Measurements from ENCODE around the gene HTT. TPM values are rescaled to one million over a fixed set of nuclear protein-coding genes. Genes with fewer than 3 reads are reported as not detected.

HTT gene
- total and polyA plus RNA-seq, 2 of the 8 experiments (the other 6 are each of a cell fraction or from before 2014, with no cell fraction given): 24.0 to 71.0 TPM

DNA sequence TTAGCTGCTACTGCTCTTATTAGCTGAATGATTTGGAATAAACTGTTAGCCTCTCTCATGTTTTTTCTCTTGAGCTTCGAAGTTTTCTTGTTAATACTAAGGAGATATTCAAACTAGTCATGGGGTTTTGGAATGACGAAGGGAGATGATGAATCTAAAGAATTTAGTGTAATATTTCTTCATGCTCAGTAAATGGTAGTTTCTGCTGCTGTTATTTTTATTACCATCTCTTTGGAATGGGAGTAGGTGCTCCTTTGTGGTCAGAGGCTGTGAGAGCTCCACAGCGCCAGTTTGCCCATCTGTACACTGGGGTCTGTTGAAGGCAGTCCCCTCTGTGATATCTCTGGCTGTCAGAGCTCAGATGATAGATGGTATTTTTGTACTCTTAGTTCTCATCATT lies 33.7 kb downstream of the HTT start:
- Histone ChIP-seq H3K9ac (replicated peaks in 1 of 4; ENCODE audit: extremely low read depth in 1 of 4, low read depth in 3 of 4, low read length in 3 of 4) (no peak overlapping the region), H3K36me3 (ENCODE audit: control insufficient read depth in 2 of 4, insufficient read depth in 4 of 4, low read length in 3 of 4) (peaks cover 19 to 48% (median 34%) of the 10 kb centered on the region in 4 experiments), H3K4me2 (ENCODE audit: insufficient read depth in 1 of 2, low read depth in 2 of 2, low read length in 2 of 2) (no peak overlapping the region), H3K4me3 (ENCODE audit: extremely low read depth in 1 of 4, insufficient read depth in 2 of 4, low read depth in 3 of 4, low read length in 4 of 4) (no peak overlapping the region), H4K91ac (replicated peaks; ENCODE audit: insufficient read length, low read length) (no peak overlapping the region), H3K18ac (ENCODE audit: extremely low read depth, low read length) (no peak overlapping the region), H4K5ac (ENCODE audit: insufficient read length, low read depth, low read length) (no peak overlapping the region), H3K79me1 (ENCODE audit: low read depth, low read length) (peaks cover 3% of the 10 kb centered on the region; the same call in 1 of the 2 replicates), H3K4ac (replicated peaks; ENCODE audit: insufficient read length, low read depth, low read length) (no peak overlapping the region), H3K9me3 (ENCODE audit: insufficient read depth in 2 of 2, low read depth in 1 of 2, low read length in 1 of 2) (no peaks in the 10 kb centered on the region), H3K79me2 (ENCODE audit: control insufficient read depth in 1 of 2, insufficient read depth in 2 of 2, low read length in 2 of 2) (no peaks in the 10 kb centered on the region), H2BK15ac (ENCODE audit: low read length) (no peak overlapping the region), H3K23ac (ENCODE audit: insufficient read length) (no peak overlapping the region), H2BK20ac (ENCODE audit: low read length) (no peak overlapping the region), H3K56ac (replicated peaks; ENCODE audit: insufficient read length, low read depth, low read length) (no peak overlapping the region), H4K20me1 (replicated peaks in 1 of 2; ENCODE audit: control insufficient read depth in 1 of 2, insufficient read depth in 2 of 2, low read length in 2 of 2) (peaks cover 0 to 6% of the 10 kb centered on the region in 2 experiments), H3K27me3 (replicated peaks in 1 of 4; ENCODE audit: control insufficient read depth in 3 of 4, extremely low read depth in 1 of 4, insufficient read depth in 3 of 4, low read length in 3 of 4) (no peaks in the 10 kb centered on the region), H3K14ac (ENCODE audit: insufficient read length) (no peak overlapping the region), H3K4me1 (replicated peaks in 1 of 4; ENCODE audit: control insufficient read depth in 3 of 4, insufficient read depth in 4 of 4, low read length in 3 of 4) (no peaks in the 10 kb centered on the region), H2BK5ac (ENCODE audit: low read depth, low read length) (no peak overlapping the region), H2AFZ (ENCODE audit: low read length) (no peak overlapping the region), H3K23me2 (ENCODE audit: low read depth, low read length) (no peaks in the 10 kb centered on the region), H4K8ac (ENCODE audit: extremely low read depth, insufficient read depth, low read length) (no peak overlapping the region), H3K27ac (ENCODE audit: low read depth, low read length) (no peak overlapping the region), H2AK5ac (ENCODE audit: low read depth, low read length) (no peak overlapping the region), H2BK120ac (replicated peaks; ENCODE audit: low read depth, low read length) (no peak overlapping the region), H2BK12ac (ENCODE audit: low read depth, low read length) (no peak overlapping the region)
- TF ChIP-seq MAFK (IDR thresholded peaks at IDR 0.05; ENCODE audit: low read depth, low read length) (no peak), FOSL1 (IDR thresholded peaks at IDR 0.05; ENCODE audit: insufficient read depth, low read depth, low read length) (no peak), CEBPB (IDR thresholded peaks at IDR 0.05; ENCODE audit: low read depth, low read length) (no peak), POLR2A (IDR thresholded peaks at IDR 0.05; ENCODE audit: control extremely low read depth in 1 of 2, low read depth in 2 of 2, low read length in 2 of 2) (no peak), SIX5 (IDR thresholded peaks at IDR 0.05; ENCODE audit: low read depth, low read length) (no peak), KDM4A (IDR thresholded peaks at IDR 0.05; ENCODE audit: low read depth, low read length, severe bottlenecking) (no peak), GABPA (IDR thresholded peaks at IDR 0.05; ENCODE audit: borderline replicate concordance, insufficient read depth, low read length) (no peak), YY1 (IDR thresholded peaks at IDR 0.05; ENCODE audit: low read depth, low read length) (no peak), TBP (IDR thresholded peaks at IDR 0.05; ENCODE audit: low read depth, low read length) (no peak), KDM5A (IDR thresholded peaks at IDR 0.05; ENCODE audit: low read length) (no peak), SIN3A (conservative IDR thresholded peaks at IDR 0.05 in 1 of 2, IDR thresholded peaks at IDR 0.05 in 1 of 2; ENCODE audit: low read depth in 1 of 2, low read length in 2 of 2) (no peak)
- TF ChIP-seq, protein P1, sequence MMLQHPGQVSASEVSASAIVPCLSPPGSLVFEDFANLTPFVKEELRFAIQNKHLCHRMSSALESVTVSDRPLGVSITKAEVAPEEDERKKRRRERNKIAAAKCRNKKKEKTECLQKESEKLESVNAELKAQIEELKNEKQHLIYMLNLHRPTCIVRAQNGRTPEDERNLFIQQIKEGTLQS (IDR thresholded peaks at IDR 0.05; ENCODE audit: insufficient read depth, low read depth, low read length): no peak
- TF ChIP-seq, protein P2, sequence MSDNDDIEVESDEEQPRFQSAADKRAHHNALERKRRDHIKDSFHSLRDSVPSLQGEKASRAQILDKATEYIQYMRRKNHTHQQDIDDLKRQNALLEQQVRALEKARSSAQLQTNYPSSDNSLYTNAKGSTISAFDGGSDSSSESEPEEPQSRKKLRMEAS (IDR thresholded peaks at IDR 0.05): no peak
- DNase-seq (ENCODE audit: low read depth in 1 of 2, low spot score in 2 of 2): no peak
- ChIA-PET POLR2A (ENCODE audit: partially characterized antibody) (no interaction called here), CTCF (ENCODE audit: partially characterized antibody) (interaction anchor here (0.7 to 2.2 kb wide), 12 partner anchors 9 to 158 kb away, joined by 3 to 9 read pairs (median 4); no protein-coding TSS in a partner anchor)
- FAIRE-seq: no peak
- WGBS, 2 experiments (ENCODE audit: extremely low coverage in 1 of 2, insufficient coverage in 1 of 2, insufficient read length in 1 of 2, insufficient replicate concordance in 2 of 2, low coverage in 1 of 2, low lambda C conversion rate in 2 of 2, missing lambda C conversion rate in 1 of 2): 86% methylated on average over 3 of the region's 3 CpGs; no CpG with 5 or more reads in 1 of the 2 experiments
